Measurements from ENCODE around the gene CNGA2.

GRCh38 chrX:151699746-151700145 lies 34.8 kb upstream of the CNGA2 start:
- no peak for TF ChIP-seq RAD21 (IDR thresholded peaks at IDR 0.05; ENCODE audit: low read length)
- no peak for TF ChIP-seq POLR2A (IDR thresholded peaks at IDR 0.05; ENCODE audit: low read depth, low read length)
- TF ChIP-seq, protein P1, sequence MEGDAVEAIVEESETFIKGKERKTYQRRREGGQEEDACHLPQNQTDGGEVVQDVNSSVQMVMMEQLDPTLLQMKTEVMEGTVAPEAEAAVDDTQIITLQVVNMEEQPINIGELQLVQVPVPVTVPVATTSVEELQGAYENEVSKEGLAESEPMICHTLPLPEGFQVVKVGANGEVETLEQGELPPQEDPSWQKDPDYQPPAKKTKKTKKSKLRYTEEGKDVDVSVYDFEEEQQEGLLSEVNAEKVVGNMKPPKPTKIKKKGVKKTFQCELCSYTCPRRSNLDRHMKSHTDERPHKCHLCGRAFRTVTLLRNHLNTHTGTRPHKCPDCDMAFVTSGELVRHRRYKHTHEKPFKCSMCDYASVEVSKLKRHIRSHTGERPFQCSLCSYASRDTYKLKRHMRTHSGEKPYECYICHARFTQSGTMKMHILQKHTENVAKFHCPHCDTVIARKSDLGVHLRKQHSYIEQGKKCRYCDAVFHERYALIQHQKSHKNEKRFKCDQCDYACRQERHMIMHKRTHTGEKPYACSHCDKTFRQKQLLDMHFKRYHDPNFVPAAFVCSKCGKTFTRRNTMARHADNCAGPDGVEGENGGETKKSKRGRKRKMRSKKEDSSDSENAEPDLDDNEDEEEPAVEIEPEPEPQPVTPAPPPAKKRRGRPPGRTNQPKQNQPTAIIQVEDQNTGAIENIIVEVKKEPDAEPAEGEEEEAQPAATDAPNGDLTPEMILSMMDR (conservative IDR thresholded peaks at IDR 0.05; ENCODE audit: low read depth, low read length), result no peak

All from IMR-90 (cell line).